GM21381 (cell line): ENCODE measurements around the gene SCPEP1.
"Not testable (repeated sequence)": the region's sequence is repeated elsewhere in the genome, so short reads cannot be mapped to it uniquely, and the experiment has no call there.

ENCODE experiments used
- ATAC-seq: cut with Tn5 transposase; IDR thresholded peaks from one replicate; pipeline ENCODE4 v1.9.1; 2021; ENCODE audit warnings: mild to moderate bottlenecking, moderate library complexity; ENCODE audit not compliant: unreplicated experiment

The SCPEP1 gene, protein sequence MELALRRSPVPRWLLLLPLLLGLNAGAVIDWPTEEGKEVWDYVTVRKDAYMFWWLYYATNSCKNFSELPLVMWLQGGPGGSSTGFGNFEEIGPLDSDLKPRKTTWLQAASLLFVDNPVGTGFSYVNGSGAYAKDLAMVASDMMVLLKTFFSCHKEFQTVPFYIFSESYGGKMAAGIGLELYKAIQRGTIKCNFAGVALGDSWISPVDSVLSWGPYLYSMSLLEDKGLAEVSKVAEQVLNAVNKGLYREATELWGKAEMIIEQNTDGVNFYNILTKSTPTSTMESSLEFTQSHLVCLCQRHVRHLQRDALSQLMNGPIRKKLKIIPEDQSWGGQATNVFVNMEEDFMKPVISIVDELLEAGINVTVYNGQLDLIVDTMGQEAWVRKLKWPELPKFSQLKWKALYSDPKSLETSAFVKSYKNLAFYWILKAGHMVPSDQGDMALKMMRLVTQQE

DNA sequence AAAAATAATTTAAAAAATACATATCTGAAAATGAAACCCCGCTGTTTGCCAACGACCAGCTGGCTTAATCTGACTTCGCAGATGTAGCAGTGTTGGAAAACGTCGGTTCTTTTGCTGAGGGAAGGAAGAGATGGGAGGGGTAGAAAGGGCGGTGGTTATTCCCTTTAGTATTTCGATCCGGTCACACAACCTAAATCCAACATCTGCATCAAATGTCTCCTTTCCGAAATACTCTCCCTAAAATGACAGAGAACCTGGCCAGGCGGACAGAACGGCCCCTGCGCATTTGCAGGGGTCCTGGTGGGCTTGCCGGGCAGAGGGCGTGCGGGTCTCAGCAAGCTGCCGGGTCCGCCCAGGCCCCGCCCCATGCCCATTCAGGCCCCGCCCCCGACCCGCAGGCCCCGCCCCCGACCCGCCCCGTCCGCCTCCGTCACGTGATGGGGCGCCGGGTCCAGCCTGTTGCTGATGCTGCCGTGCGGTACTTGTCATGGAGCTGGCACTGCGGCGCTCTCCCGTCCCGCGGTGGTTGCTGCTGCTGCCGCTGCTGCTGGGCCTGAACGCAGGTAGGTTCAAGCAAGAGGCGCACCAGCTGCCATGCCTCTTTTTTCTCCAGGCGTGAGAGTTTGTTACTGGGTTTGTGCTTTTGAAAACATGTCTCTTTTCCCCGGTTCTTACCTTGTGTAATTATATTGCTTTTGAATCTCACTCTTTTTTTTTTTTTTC, at the start of gene SCPEP1:
Gene SCPEP1 (plus strand): TSS at position 459 of the 723 bp plus-strand sequence. CDS start 29 bp downstream, at position 488.
- ATAC-seq: peak; percentile 71

DNA sequence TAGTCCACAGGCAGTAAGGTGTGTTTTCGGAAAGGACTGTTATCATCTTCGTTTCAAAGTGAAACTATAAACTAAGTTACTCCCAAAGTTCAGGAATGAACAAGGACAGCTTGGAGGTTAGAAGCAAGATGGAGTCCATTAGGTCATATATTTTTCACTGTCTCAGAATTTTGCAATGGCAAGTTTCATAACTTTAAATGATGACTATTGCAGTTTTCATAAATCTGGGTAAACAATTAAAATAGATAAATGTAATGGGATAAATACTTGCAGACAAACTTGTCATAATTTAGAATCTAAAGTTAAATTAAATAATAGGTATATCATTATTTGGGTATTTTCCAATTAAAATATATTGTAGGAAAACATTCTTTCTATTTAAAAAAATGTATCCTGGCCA, 49.3 kb upstream of the SCPEP1 start:
- no peak for ATAC-seq

DNA sequence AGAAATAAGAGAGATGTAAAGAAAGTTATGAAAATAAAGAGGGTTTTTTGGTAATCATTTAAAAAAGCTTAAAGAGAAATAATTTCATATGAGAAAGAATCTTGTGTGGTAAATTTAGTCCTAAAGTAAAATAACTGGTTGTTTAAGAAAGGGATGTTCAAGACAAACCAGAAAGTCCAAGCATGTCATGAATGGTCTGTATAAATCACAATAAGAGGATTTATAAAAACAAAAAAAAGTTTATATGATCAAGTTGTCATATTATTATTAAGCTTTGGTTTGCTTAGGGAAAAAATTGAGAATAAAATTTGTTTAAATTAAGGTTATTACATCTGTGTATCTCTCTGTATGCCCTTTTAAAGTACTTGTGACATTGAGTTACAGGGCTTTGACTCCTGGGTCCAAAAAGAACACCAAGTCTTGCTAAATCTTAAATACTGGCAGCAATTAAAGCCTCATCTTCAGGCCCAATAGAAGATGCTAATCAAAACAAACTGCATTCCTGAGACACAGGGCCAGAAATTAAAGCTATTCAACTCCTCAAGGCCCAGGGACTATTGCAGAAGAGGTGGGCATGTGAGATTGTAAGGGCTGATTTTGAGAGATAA, 48.5 kb upstream of the SCPEP1 start:
- no peak for ATAC-seq

DNA sequence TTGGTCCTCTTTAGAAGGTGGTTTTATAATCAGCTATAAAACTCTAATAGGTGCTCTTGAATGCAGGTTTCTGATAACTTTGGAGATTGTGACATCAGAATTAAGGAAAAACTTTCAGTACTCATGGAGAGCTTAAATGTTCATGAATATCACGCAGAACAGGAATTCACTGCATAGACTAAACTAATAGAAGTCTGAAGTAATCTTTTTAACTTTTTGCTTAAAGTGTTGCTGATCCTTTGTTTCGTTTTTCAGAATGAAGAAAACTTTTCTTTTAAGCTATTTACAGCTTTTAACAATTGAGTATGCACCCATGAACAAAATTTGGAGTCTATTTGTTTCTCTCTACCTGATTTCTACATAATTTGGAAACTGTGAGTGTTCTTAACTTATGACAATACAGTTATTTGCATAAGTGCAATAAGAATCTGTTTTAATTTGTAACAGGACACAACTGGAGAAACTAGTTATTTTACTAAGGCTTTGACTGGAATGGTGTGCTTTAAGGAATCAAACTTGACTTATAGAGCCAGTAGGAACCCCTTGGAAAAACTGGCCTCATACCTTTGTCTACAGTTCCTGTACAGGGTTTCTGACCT, 47.1 kb upstream of the SCPEP1 start:
- ATAC-seq: no peak

DNA sequence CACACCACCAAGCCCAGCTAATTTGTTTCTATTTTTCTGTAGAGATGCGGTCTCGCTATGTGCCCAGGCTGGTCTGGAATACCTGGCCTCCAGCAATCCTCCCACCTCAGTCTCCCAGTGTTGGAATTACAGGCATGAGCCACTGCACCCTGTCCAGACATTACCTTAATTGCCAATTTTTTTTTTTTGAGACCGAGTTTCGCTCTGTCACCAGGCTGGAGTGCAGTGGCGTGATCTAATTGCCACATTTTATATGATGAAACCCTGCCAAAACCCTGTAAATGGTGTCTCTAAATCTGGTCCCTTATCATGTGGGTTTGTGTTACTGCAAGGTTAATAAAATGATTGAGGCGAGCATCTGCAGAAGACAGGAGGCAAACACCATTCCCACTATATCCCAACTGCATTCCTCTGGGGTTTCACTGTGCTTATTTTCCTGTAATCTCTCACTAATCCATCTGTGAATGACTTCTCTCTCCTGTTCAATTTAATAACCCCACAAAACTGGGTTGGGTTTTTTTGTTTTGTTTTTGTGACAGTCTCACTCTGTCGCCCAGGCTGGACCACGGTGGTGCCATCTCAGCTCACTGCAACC, 44.7 kb upstream of the SCPEP1 start:
- ATAC-seq: no peak

DNA sequence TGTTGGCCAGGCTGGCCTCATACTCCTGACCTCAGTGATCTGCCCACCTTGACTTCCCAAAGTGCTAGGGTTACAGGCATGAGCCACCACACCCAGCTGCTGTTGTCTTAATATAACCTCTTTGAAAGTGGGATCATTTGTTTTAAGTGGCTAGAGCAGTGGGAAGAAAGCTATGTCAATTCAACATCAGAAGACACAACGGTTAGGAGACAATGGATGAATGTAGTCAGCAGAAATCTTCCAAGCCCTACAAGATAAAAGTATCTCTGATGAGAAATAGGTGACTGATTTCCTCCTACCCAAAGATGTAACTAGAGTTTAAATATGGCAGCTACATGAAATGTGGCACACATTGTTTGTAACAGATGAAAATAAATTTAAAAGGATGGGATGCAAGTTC, 44.1 kb upstream of the SCPEP1 start:
- ATAC-seq: no peak

DNA sequence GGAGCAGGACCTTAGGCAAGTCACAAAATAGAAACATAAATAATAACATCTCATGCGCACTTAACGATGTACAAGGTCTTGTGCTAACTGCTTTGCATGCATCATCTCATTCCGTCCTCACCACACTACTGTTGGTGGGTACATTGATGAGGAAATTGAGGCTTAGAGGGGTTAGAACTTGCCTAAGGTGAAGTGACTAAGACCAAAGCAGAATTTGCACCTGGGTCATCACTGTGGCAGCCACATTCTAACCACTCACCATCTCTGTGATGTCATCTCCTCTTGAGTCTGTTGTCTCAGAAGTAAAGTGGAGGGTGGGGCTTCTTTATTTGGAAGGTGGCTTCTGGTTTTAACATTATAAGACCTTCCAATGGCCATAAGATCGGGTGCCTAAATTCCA, 43.7 kb upstream of the SCPEP1 start:
- ATAC-seq: no peak

DNA sequence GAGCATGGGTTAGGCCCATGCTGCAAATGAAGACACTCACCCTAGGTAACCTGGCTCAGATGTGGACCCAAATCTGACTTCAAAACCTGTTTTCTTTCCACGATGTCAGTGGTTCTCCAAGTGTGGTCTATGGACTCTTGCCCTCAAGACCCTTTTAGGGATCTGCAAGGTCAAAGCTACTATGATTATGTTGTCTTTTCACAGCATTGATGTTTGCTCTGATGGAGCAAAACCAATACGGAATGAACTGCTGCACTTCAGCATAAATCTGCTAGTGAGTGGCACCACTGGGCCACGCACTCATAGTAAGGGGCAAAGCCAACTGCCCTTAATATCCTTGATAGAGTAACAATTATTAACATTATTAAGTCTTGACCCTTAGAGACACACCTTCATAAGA, 42.5 kb upstream of the SCPEP1 start:
- ATAC-seq: no peak

DNA sequence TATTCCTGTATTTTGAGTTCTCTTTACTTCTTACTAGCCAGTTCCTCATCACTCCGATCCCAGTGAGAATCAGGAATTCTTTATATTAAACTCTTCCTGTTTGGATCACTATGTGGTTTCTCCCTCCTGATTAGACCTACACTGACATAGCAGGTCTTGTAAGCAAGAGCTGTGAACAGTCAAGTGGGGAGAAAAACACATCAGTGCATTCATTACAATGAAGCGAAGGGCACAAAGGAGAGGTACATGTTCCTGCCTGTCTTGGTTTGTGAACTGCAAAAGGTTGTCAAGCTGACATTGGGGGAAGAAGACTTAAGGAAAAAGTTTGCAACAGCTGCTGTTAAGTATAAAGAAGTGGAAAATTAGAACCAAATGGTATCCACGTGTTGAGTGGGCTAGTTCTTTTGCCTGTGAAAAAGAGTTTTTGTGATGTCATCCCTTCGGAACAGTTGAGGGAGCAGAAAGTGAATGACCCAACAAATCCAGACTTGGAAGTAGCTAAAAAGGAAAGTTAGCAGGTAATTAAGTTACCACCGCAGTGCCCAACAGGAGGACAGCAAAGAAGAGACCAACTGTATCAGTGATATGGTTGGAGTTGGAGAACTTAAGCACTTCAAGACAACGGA, 41.1 kb upstream of the SCPEP1 start:
- no peak for ATAC-seq

DNA sequence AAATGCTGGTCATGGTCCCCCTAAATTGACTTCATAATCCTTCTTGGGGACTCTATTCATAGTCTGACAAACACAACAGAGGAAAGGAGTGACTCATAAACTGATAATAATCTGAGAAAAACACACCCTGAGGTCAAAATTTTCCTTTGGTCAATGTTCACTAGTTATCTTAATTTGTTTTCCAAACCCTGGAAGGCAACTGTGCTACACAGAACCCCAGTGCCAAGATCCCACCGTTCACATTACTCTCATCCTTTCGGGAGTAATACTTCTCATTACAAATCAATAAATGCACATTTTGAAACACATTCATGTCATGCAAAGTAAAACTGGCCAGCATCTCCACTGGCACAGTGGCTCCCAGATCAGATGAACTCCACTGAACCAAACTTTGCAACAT, 40.2 kb upstream of the SCPEP1 start:
- ATAC-seq: no peak

DNA sequence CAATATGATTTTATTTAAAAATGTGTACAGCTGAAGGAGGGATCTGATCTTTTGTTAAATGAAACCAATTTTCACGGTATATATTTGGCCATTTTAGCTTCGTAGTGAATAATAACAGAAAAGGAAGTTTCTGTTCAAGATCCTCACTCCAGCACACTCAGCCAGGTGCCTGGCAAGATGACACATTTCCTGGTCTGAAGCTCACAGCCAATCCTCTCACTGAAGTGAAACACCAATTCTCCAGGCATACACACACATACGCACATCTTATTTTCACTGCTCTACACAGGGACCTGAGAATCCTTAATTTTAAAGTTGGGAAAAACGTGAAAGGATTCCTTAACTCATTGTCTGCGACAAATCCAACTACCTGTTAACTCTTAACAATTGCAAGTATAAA, 39.7 kb upstream of the SCPEP1 start:
- ATAC-seq: not testable (repeated sequence)

DNA sequence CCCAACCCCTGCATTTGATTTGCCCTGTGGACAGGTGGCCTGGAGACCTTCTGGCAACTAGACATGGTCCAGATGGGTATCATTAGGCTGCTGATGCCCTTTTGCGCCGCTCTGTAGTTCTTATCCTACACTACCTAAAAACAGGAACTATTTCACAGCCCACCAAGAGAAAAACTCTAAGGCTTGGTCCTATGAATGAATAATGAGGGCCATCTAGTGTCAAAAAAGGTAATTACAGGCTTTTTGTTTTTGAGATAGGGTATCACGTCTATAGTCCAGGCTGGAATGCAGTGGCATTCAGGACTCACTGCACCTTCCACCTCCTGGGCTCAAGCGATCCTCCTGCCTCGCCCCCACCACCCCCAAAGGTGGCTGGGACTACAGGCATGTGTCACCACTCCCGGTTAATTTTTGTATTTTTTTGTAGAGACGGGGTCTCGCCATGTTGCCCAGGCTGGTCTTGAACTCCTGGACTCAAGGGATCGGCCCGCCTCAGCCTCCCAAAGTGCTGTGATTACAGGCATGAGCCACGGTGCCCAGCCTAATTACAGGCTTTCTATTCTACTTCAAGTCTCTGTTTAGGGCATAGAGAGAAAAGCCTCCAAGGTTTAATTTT, 38.0 kb upstream of the SCPEP1 start:
- no peak for ATAC-seq

DNA sequence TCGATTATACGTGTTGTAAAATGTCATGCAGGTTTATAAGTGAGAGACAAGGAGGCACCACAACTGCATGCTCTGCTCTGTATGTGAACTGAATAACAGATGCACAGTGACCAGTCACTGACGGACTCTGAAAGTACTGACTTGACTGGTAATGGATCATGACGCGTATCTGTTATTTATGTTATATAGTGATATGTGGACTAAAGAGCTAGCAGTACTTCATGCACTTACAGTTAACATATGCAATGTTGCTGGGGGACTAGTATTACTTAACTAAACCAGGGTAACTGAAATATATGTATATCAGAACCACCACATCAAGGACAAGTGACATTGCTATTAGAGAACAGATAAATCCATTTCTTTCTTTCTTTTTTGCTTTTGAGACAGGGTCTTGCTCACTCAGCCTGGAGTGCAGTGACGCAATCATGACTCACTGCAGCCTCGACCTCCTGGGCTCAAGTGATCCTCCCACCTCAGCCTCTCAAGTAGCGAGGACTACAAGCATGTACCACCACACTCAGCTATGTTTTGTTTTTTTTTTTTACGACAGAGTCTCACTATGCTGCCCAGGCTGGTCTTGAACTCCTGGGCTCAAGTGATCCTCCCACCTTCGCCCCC, 34.3 kb upstream of the SCPEP1 start:
- no peak for ATAC-seq

DNA sequence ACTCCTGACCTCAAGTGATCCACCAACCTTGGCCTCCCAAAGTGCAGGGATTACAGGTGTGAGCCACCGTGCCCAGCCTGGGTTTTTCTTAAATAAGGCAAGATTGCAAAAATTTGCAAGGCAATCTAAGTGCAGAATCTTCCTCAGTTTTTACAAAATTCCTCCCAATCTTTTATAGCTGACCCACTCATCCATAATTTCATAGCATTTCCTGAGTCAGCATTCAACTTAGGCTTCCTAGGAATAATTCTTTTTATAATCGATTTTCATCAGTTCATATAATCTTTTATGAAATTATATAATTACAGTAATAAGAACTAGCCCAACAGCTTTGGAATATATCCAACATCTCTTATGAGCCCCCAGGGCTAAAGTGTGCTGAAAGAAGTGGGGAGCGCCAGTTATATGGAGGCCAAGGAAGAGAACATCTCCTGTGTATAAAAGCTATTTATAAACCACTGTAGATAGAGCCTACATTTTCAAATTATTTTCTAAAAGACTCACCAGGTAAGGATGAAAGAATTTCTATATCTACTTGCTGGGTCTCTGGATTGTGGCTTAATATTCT, 31.9 kb upstream of the SCPEP1 start:
- no peak for ATAC-seq

DNA sequence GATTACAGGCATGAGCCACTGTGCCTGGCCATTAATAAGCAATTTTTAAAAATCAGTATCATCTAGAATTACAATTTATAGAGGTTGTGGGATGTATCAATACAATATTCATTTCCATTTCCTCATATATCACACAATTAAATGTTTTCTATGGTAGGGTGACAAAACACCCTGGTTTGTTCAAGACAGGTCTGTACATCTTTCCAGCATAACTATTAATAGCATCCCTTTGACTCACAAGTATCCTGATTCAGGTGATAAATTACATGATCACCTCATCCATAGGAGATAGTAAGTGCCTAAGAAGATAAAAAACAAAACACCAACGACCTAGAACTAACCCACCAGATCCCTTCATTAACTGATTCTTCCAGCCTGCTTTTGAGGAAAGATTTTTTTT, 30.2 kb upstream of the SCPEP1 start:
- ATAC-seq: no peak

DNA sequence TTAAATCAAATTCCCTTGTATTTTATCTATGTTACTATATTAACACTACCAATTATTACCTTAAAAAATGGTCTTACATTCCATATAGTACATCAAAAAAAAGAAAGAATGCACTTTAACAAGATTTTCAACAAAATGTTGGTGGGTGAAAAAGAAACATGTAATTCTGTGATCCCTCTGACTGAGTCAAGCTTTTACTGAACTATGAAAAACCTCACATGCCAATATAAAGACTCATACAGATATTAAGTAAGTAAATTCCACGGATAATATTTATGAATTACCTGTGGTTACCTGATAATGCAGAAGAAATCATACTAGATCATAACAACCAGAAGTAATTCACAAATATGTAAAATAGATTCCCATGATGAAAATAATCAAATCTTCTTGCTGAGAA, 29.4 kb upstream of the SCPEP1 start:
- ATAC-seq: no peak

DNA sequence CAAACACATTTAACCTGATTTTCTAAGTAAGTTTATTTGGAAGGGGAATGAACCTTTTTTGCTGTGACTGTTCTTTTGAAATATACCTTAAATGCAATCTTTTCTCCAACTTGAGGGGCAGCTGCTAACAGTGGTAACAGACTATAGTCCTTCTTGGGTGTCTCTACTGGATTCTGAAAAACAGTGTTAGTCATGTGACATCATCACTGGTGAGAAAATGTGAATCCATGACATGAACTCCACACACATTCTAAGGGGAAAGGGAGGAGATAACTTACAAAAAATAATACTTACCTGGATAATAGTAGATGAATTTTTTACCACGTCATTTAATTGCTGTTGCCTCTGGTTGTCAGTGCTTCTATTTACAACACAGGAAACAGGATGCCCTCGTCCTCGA, 28.3 kb upstream of the SCPEP1 start:
- no peak for ATAC-seq

DNA sequence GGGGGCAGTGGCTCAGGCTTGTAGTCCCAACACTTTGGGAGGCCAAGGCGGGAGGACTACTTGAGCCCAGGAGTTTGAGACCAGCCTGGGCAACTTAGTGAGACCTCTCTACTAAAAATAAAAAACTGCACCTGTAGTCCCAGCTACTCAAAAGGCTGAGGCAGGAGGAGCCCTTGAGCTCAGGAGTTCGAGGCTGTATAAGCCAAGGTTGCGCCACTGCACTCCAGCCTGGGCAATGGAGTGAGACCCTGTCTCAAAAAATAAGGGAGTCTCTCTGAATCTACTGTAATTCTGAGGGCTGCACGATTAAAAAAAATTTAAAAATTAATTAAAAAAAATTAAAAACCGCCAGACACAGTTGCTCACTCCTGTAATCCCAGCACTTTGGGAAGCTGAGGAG, 20.9 kb upstream of the SCPEP1 start:
- no peak for ATAC-seq
